ENCODE results near the gene TUT7.

Gene TUT7

GRCh38 chr9:86256653-86257052 is 97.6 kb downstream of the TUT7 start:
- FAIRE-seq = no peak

GRCh38 chr9:86253577-86253976 is 100.6 kb downstream of the TUT7 start:
- FAIRE-seq = no peak

- FAIRE-seq = no peak
Measured at GRCh38 chr9:86252870-86253269, 101.3 kb downstream of the TUT7 start.

- FAIRE-seq = no peak
Measured at GRCh38 chr9:86250123-86250522, 104.1 kb downstream of the TUT7 start.

- no peak for FAIRE-seq
Measured at GRCh38 chr9:86248746-86249145, 105.5 kb downstream of the TUT7 start.

GRCh38 chr9:86246752-86247161 is 107.5 kb downstream of the TUT7 start:
- no peak for FAIRE-seq

GRCh38 chr9:86242071-86242470 is 112.1 kb downstream of the TUT7 start:
- FAIRE-seq = no peak

GRCh38 chr9:86241216-86241615 is 113.0 kb downstream of the TUT7 start:
- no peak for FAIRE-seq

GRCh38 chr9:86238861-86239770 is 115.1 kb downstream of the TUT7 start:
- peak; percentile 90 for FAIRE-seq

Measured in A204.1 (cell line).